CD14-positive monocyte (primary cell): ENCODE data around the gene BAZ1B. TPM values are rescaled to one million over a fixed set of nuclear protein-coding genes. Genes with fewer than 3 reads are reported as not detected.

ENCODE experiments used
- DNase-seq, 3 donors: peaks; one replicate each; pipeline ENCODE4 v3.0.0-alpha.2; 2011 to 2022
- H2AFZ ChIP-seq: 2 replicates; pipeline ENCODE4 v1.6.0; 2012; ENCODE audit warnings: mild to moderate bottlenecking, low read depth, low read length, inconsistent platforms; ENCODE audit not compliant: insufficient read depth, poor library complexity, severe bottlenecking
- H3K27ac ChIP-seq, 2 donors: 1 replicate in 1 of 2; 2 replicates in 1 of 2; pipeline ENCODE4 v1.5.1; 2012 to 2013; ENCODE audit warnings: low read length in 2 of 2, control low read depth in 1 of 2, inconsistent platforms in 1 of 2, low read depth in 1 of 2, mild to moderate bottlenecking in 1 of 2
- H3K27me3 ChIP-seq, 2 donors: one replicate each; pipeline versions ENCODE4 v1.6.0 to v1.6.1; 2011 to 2013; ENCODE audit warnings: low read length in 2 of 2; ENCODE audit not compliant: control insufficient read depth in 2 of 2, insufficient read depth in 2 of 2
- H3K36me3 ChIP-seq, 2 donors: replicated peaks in 1 of 2; 1 replicate in 1 of 2; 2 replicates in 1 of 2; pipeline versions ENCODE4 v1.5.1 to v1.6.1; 2012 to 2013; ENCODE audit warnings: low read length in 2 of 2, control low read depth in 1 of 2, inconsistent platforms in 1 of 2, mild to moderate bottlenecking in 1 of 2; ENCODE audit not compliant: insufficient read depth in 2 of 2, control insufficient read depth in 1 of 2
- H3K4me1 ChIP-seq, 2 donors: 1 replicate in 1 of 2; 2 replicates in 1 of 2; pipeline versions ENCODE4 v1.5.1 to v1.6.1; 2012 to 2013; ENCODE audit warnings: low read length in 2 of 2, control low read depth in 1 of 2, inconsistent platforms in 1 of 2, mild to moderate bottlenecking in 1 of 2, moderate library complexity in 1 of 2; ENCODE audit not compliant: insufficient read depth in 2 of 2, control insufficient read depth in 1 of 2
- H3K4me2 ChIP-seq: replicated peaks from 2 replicates; pipeline ENCODE3; 2012; ENCODE audit warnings: low read length, moderate library complexity, mild to moderate bottlenecking; ENCODE audit not compliant: poor library complexity, severe bottlenecking; ENCODE audit errors: extremely low read depth
- H3K4me3 ChIP-seq, 3 experiments: fragments of 200-600 bp in 1 of 3; sonication (generic) in 1 of 3; replicated peaks in 1 of 3; 1 replicate in 2 of 3; 2 replicates in 1 of 3; pipeline ENCODE4 v1.5.1; 2011 to 2013; ENCODE audit warnings: low read length in 3 of 3, mild to moderate bottlenecking in 3 of 3, control low read depth in 2 of 3, low read depth in 2 of 3, inconsistent platforms in 1 of 3, moderate library complexity in 1 of 3
- H3K79me2 ChIP-seq: 2 replicates; pipeline ENCODE4 v1.6.0; 2012; ENCODE audit warnings: mild to moderate bottlenecking, control low read depth, inconsistent platforms, low read length, moderate library complexity; ENCODE audit not compliant: insufficient read depth
- H3K9ac ChIP-seq: 2 replicates; pipeline ENCODE4 v1.6.0; 2017; ENCODE audit warnings: low read length, mild to moderate bottlenecking; ENCODE audit not compliant: insufficient read depth, poor library complexity, severe bottlenecking
- H3K9me3 ChIP-seq, 2 donors: replicated peaks in 1 of 2; 1 replicate in 1 of 2; 2 replicates in 1 of 2; pipeline versions ENCODE4 v1.5.1 to v1.6.1; 2012 to 2013; ENCODE audit warnings: low read length in 2 of 2, control low read depth in 1 of 2; ENCODE audit not compliant: control insufficient read depth in 1 of 2, insufficient read depth in 1 of 2
- H4K20me1 ChIP-seq: 2 replicates; pipeline ENCODE4 v1.6.0; 2012; ENCODE audit warnings: mild to moderate bottlenecking, low read length, control low read depth, moderate library complexity; ENCODE audit not compliant: insufficient read depth
- H3K27ac Mint-ChIP-seq, 7 donors: one replicate each; pipeline ENCODE4 v1.8.0; 2020; ENCODE audit warnings: mild to moderate bottlenecking in 7 of 7, mixed read lengths in 7 of 7, moderate library complexity in 6 of 7, inconsistent platforms in 2 of 7
- H3K27me3 Mint-ChIP-seq, 3 donors: one replicate each; pipeline ENCODE4 v1.8.0; 2021 to 2022; ENCODE audit warnings: low read depth in 3 of 3, mild to moderate bottlenecking in 3 of 3, mixed read lengths in 3 of 3, moderate library complexity in 3 of 3, inconsistent platforms in 1 of 3
- H3K36me3 Mint-ChIP-seq, 2 donors: one replicate each; pipeline ENCODE4 v1.8.0; 2020; ENCODE audit warnings: mixed read lengths in 2 of 2, inconsistent platforms in 1 of 2, mild to moderate bottlenecking in 1 of 2
- H3K4me1 Mint-ChIP-seq: one replicate; pipeline ENCODE4 v1.8.0; 2020; ENCODE audit warnings: mild to moderate bottlenecking, mixed read lengths
- H3K4me3 Mint-ChIP-seq, 2 donors: one replicate each; pipeline ENCODE4 v1.8.0; 2020; ENCODE audit warnings: mild to moderate bottlenecking in 2 of 2, mixed read lengths in 2 of 2, moderate library complexity in 1 of 2
- H3K9me3 Mint-ChIP-seq, 7 donors: one replicate each; pipeline ENCODE4 v1.8.0; 2020 to 2022; ENCODE audit warnings: mixed read lengths in 7 of 7, mild to moderate bottlenecking in 6 of 7, moderate library complexity in 6 of 7, inconsistent platforms in 2 of 7
- CTCF ChIP-seq: fragments of 200-600 bp; IDR thresholded peaks from one replicate; pipeline ENCODE4 v1.8.0; 2022; ENCODE audit warnings: antibody characterized with exemption, mild to moderate bottlenecking
- WGBS: methylation state at CpG from one replicate; pipeline ENCODE4 v1.1.5; 2013; ENCODE audit warnings: missing lambda C conversion rate; ENCODE audit not compliant: insufficient coverage; 5-methylcytosine and 5-hydroxymethylcytosine counted together
- intact Hi-C, 2 donors: fragments of 100-400 bp; cut with micrococcal nuclease; formaldehyde crosslinking; loops; one replicate each; pipeline versions ENCODE4 v1.15.0 to v1.15.1; 2023
- polyA plus RNA-seq, 3 donors: library from polyadenylated mRNA; depleted of rRNA in 1 of 3; unstranded in 2 of 3; stranded (reverse) in 1 of 3; fragments of 300-500 nt in 2 of 3; fragments of >200 nt in 1 of 3; fragmentation: Illumina TruSeq in 2 of 3; gene quantifications; 1 replicate in 2 of 3; 2 replicates in 1 of 3; pipeline ENCODE4 v1.2.3, GENCODE V29; 2012 to 2021

Gene BAZ1B
- polyA plus RNA-seq, 3 donors, result 2.5 to 12.1 (median 5.0) TPM

- Histone ChIP-seq H4K20me1 (peaks cover 40% of the 10 kb centered on the region), H3K9me3 (no peaks in the 10 kb centered on the region), H3K9ac (peak within 1 kb of the TSS; percentile 98), H3K79me2 (peaks cover 43% of the 10 kb centered on the region), H3K4me3 (peak within 1 kb of the TSS; percentile 73 to 99 (median 75)), H2AFZ (peak within 1 kb of the TSS; percentile 90), H3K27ac (peak within 1 kb of the TSS; percentile 87 to 93), H3K27me3 (no peaks in the 10 kb centered on the region), H3K36me3 (peaks cover 4 to 28% of the 10 kb centered on the region in 2 donors), H3K4me1 (peaks cover 21 to 23% of the 10 kb centered on the region in 2 donors), H3K4me2 (peak within 1 kb of the TSS; percentile 100)
- Mint-ChIP-seq H3K4me1 (peaks cover 37% of the 10 kb centered on the region), H3K9me3 (peaks cover 0 to 2% (median 0%) of the 10 kb centered on the region in 7 donors), H3K36me3 (peaks cover 14 to 29% of the 10 kb centered on the region in 2 donors), H3K27ac (peak within 1 kb of the TSS; percentile 93 to 98 (median 96)), H3K27me3 (peaks cover 1 to 7% (median 5%) of the 10 kb centered on the region in 3 donors), H3K4me3 (peak within 1 kb of the TSS; percentile 86 to 93)
- DNase-seq, result peak; percentile 68 to 75 (median 74)
- WGBS, result 5% methylated on average over 77 of the region's 83 CpGs
- intact Hi-C loops, result loop anchor here (2.0 to 10.0 kb wide), 4 partner anchors 21 to 47 kb away; partner anchors contain the start of genes BAZ1B (in 1 of the 2) and TBL2 (in 1 of the 2)
- TF ChIP-seq CTCF, result no peak
Observed at GRCh38 chr7:73557397-73558257, 35.5 kb upstream of the BAZ1B start, which contains the start of gene BCL7B. TSS of gene BCL7B (minus strand) at chr7:73557690. CDS start at chr7:73557578, 112 bp downstream.

GRCh38 chr7:73557108-73557396 is 35.0 kb upstream of the BAZ1B start:
- peak overlapping the region; percentile 98 for H3K9ac ChIP-seq
- H3K4me3 Mint-ChIP-seq, result peak overlapping the region; percentile 86 to 92
- peak overlapping the region; percentile 73 to 99 (median 75) for H3K4me3 ChIP-seq
- H3K36me3 Mint-ChIP-seq, result peaks cover 20 to 35% of the 10 kb centered on the region in 2 donors
- intact Hi-C loops, result loop anchor here (2.0 to 10.0 kb wide), 4 partner anchors 22 to 48 kb away; partner anchors contain the start of genes BAZ1B (in 1 of the 2) and TBL2 (in 1 of the 2)
- peaks cover 1 to 7% (median 5%) of the 10 kb centered on the region in 3 donors for H3K27me3 Mint-ChIP-seq
- H3K9me3 ChIP-seq, result no peaks in the 10 kb centered on the region
- H3K4me1 Mint-ChIP-seq, result peaks cover 34% of the 10 kb centered on the region
- under 1% methylated on average over 34 of the region's 36 CpGs for WGBS
- no peaks in the 10 kb centered on the region for H3K27me3 ChIP-seq
- H2AFZ ChIP-seq, result peak overlapping the region; percentile 67
- peaks cover 46% of the 10 kb centered on the region for H4K20me1 ChIP-seq
- H3K9me3 Mint-ChIP-seq, result peaks cover 0 to 2% (median 0%) of the 10 kb centered on the region in 7 donors
- H3K4me1 ChIP-seq, result peaks cover 21 to 23% of the 10 kb centered on the region in 2 donors
- H3K36me3 ChIP-seq, result peaks cover 6 to 33% of the 10 kb centered on the region in 2 donors
- no peak for TF ChIP-seq CTCF
- DNase-seq, result peak; percentile 93 to 94 (median 93)
- peak overlapping the region; percentile 87 to 93 for H3K27ac ChIP-seq
- peak overlapping the region; percentile 100 for H3K4me2 ChIP-seq
- peaks cover 48% of the 10 kb centered on the region for H3K79me2 ChIP-seq
- peak overlapping the region; percentile 93 to 98 (median 96) for H3K27ac Mint-ChIP-seq
